ENCODE results near the gene HRH1.
"Not testable (repeated sequence)": the region's sequence is repeated elsewhere in the genome, so short reads cannot be mapped to it uniquely, and the experiment has no call there.

HRH1 gene

GRCh38 chr3:11143476-11143875, 10.8 kb upstream of the HRH1 start:
- DNase-seq, result no peak

- DNase-seq, result no peak
Measured at GRCh38 chr3:11144996-11145395, 9.3 kb upstream of the HRH1 start.

GRCh38 chr3:11145888-11146287, 8.4 kb upstream of the HRH1 start:
- no peak for DNase-seq

GRCh38 chr3:11146773-11147660, 7.3 kb upstream of the HRH1 start:
- DNase-seq, result no peak

- DNase-seq, result no peak
Measured at GRCh38 chr3:11150256-11150655, 4.0 kb upstream of the HRH1 start.

GRCh38 chr3:11152301-11152700, 2.0 kb upstream of the HRH1 start:
- DNase-seq, result no peak

- DNase-seq, result no peak
Measured at GRCh38 chr3:11154953-11155325, 646 bp downstream of the HRH1 start.

GRCh38 chr3:11155341-11156025, 1.2 kb downstream of the HRH1 start:
- DNase-seq, result peak; percentile 14 to 18

- no peak for DNase-seq
Measured at GRCh38 chr3:11156026-11156410, 1.7 kb downstream of the HRH1 start.

- no peak for DNase-seq
Measured at GRCh38 chr3:11157421-11157820, 3.1 kb downstream of the HRH1 start.

- no peak for DNase-seq
Measured at GRCh38 chr3:11159421-11159904, 5.2 kb downstream of the HRH1 start.

GRCh38 chr3:11161666-11162065, 7.4 kb downstream of the HRH1 start:
- DNase-seq, result no peak

- DNase-seq, result no peak
Measured at GRCh38 chr3:11162401-11163345, 8.4 kb downstream of the HRH1 start.

GRCh38 chr3:11164607-11165006, 10.3 kb downstream of the HRH1 start:
- no peak for DNase-seq

GRCh38 chr3:11165476-11165875, 11.2 kb downstream of the HRH1 start:
- DNase-seq, result no peak

- not testable (repeated sequence) for DNase-seq
Measured at GRCh38 chr3:11166807-11167400, 12.6 kb downstream of the HRH1 start.

- no peak for DNase-seq
Measured at GRCh38 chr3:11167590-11167989, 13.3 kb downstream of the HRH1 start.

GRCh38 chr3:11168406-11168805, 14.1 kb downstream of the HRH1 start:
- no peak for DNase-seq

- no peak for DNase-seq
Measured at GRCh38 chr3:11168881-11169805, 14.8 kb downstream of the HRH1 start.

- DNase-seq, result no peak
Measured at GRCh38 chr3:11170052-11170770, 15.9 kb downstream of the HRH1 start.

All from stimulated activated CD4-positive, alpha-beta T cell treated with anti-CD3 and anti-CD28 coated beads, Interleukin-2, amount 100 ng/mL, for 48 hours (primary cell).